Activated T-cell treated with anti-CD3 and anti-CD28 coated beads, Interleukin-2, amount 50 U/mL, for 48 hours (primary cell): ENCODE results near the gene PRLHR.

Source experiments
- DNase-seq, 2 experiments: peaks; one replicate each; pipeline ENCODE4 v3.0.0-alpha.2; 2020

The PRLHR gene

GRCh38 chr10:118586911-118587310 is 8.5 kb downstream of the PRLHR start:
- DNase-seq: no peak

DNA sequence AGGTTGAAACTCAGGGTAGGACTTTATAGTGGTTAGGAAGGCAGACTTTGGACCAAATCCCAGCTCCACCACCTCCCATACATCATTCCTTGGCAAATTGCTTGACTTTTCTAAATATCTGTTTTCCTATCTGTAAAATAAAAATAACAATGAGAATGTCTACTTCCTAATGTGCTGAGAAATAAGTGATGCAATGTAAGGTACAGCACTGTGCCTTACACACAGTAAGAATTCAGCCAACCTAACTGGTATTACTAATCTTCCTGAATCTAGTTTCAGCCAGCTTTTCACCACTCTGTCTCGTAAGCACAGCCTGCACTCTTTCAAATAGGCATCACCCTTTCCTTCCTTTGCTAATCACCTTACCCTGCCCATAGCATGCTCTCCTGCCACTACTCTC is 9.7 kb downstream of the PRLHR start:
- no peak for DNase-seq

- no peak for DNase-seq
These were observed 10.2 kb downstream of the PRLHR start for GRCh38 chr10:118585234-118585633.

GRCh38 chr10:118584181-118584954 is 11.1 kb downstream of the PRLHR start:
- DNase-seq: no peak

DNA sequence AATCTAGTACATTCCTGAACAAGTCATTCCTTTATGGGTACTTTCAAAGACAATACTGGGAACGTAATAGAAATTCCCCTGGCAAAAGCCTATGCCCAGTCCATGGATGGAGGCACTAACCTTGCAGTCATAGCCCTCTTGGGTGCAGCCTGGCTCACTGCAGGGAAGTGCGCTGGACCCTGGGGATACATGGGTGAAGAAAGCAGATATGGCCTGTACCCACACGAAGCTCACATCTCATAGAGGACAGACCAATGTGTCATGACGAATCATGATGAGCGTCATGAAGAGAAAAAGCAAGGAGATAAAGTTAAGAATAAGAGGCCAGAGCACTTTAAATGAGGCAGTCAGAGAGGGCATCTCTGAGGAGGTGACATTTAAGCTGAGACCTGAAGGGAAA is 11.8 kb downstream of the PRLHR start:
- no peak for DNase-seq

DNA sequence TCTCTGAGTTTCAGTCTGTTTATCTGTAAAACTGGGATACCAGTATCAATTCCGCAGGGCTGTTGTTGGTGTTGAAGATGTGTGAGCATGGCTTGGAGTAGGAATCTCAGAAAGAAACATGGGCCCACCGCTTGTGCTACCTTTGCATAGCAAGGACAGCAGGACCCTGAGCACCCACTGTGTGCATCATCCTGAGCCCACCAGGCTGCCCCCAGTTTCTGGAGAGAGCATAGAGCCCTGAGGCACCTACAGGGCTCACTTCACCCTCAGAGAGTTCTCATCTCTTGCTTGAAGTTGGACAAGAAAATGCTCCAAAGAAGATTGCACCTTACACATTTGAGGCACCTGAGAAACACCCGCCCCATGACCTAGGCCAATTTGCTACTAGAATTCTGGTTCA is 12.9 kb downstream of the PRLHR start:
- no peak for DNase-seq

DNA sequence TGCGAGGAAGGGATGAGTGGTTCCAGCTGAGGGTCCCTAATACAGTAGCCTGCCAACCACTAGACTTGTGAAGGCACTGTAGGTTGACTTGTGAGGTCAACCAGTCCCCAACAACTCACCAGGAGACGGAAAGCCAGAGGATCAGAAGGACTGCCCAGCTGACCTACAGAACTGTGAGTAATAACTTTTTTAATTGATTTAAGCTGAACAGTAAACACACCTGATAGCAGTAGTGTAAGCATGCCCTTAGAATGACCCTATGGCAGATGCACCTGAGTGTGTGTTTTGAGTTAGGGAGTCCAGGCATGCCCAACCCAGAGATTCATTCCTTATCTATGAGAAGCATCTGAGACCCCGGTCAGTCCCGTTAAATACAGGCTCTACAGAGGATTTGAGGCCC is 14.1 kb downstream of the PRLHR start:
- no peak for DNase-seq

GRCh38 chr10:118580702-118581101 is 14.7 kb downstream of the PRLHR start:
- no peak for DNase-seq

GRCh38 chr10:118573512-118573911 is 21.9 kb downstream of the PRLHR start:
- no peak for DNase-seq

DNA sequence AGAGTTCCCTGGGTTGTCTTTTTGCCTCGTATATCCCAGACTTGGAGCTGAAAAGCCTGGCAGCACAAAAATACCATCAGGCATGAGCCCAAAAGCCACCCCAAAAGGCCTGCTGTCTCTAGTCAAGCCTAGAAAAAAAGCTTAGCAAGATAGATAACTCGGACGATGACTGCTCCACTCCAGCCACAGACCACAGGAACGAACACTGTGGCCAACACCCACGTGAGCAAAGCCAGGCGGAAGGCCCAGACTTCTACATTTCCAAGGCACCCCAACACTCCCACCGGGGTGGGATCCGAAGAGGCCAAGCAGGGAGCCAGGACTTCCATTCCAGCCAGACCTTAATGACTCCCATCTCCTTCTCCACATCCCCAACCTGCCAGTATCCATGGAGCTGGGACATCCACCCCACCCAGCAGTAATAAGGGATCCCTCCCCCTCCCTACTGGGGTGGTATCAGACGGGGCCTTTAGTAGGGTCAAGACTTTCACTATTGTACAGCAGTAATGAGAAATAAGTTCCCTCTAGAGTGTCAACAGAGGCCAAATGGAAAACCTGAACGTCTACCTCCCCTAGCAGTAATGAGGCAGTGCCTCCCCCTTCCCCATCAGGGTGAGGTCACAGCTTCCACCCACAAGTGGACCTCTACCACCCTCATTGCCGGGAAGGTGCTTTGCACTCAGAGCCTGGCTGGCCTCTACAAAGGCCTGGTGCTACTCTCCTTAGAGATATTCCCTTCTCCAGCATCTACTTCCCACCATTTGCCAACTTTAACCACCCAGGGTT is 23.0 kb downstream of the PRLHR start:
- no peak for DNase-seq

DNA sequence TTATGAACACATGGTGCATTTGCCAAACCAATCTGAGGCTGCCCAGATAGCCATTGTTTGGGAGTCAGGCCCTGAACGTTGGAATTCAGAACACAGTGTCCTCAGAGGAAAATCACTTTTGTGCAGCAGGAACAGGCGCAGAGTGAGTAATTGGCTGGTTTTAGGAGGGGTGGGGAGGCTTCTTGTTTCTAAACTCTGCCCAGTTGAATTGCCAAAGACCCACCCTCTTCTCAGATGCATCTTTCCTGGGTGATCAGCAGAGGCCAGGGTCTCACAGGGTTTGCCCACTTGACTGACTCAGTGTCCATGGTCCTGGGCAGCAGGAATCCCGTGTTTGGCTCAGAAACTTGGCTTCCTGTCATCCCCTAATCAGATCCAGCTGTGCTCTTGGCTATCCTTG is 24.3 kb downstream of the PRLHR start:
- no peak for DNase-seq

DNA sequence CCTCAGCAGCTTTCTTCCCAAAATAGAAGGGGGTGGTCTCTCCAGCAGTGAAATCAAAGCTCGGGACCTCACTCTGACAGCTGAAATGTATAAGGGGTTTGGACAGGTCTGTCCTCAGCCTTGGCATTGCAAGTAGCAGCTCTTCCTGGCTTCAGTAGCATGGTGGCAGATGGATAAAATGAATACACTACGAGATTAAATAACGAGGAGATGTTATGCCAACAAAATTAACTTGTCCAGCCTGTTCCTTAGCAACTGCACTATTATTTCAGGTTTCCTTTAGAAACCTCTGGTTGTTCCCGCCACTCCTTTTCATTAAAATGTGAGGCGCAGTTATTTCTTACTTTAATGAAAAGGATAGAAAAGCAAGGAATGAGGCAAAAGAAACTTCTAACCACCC is 24.9 kb downstream of the PRLHR start:
- DNase-seq: no peak

GRCh38 chr10:118569882-118570252 is 25.6 kb downstream of the PRLHR start:
- DNase-seq: no peak

- no peak for DNase-seq
These were observed 26.1 kb downstream of the PRLHR start for GRCh38 chr10:118569241-118569881.

DNA sequence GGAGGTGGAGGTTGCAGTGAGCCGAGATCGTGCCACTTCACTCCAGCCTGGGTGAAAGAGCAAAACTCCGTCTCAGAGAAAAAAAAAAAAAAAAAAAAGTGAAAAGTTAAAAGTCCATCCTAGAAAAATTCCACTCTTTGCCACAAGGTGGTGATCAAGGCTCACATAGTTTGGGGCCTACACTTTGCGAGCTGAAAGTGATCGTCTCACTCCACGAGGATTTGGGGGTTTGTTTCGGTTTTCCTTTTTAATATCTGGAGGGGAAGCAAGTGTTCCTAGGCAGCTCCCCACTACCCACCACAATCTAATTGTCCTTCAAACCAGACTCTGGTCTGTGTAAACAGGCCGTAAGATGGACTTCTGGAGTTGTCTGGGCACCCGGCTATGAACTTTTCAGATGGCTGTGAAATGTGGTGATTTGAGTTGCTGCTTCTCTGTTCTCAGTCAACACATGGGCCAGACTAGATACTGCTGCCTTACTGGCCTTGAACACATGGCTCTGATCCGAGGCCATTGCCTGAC is 27.1 kb downstream of the PRLHR start:
- peak; percentile 46 to 50 for DNase-seq

DNA sequence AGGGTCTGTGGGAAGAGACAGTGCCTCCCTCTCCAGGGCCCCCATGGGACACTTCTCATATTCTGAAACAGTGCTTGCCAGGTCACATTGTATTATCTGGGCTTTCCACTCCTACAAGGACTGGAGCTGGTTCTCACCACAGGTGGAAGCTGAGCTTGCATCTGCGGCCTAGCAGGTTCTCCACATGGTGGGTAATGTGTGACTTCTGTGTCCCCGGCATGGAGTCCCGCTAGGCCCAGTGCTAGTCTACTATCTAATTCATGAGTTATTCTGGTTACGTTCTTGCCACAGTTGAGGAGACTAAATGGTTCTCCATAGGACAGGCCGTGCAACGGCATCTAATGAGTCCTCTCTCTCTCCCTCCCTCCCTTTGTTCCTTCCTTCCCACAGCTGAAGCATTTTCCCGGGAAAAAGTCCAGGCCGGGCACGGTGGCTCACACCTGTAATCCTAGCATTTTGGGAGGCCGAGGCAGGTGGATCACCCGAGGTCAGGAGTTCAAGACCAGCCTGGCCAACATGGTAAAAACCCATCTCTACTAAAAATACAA is 27.7 kb downstream of the PRLHR start:
- no peak for DNase-seq

DNA sequence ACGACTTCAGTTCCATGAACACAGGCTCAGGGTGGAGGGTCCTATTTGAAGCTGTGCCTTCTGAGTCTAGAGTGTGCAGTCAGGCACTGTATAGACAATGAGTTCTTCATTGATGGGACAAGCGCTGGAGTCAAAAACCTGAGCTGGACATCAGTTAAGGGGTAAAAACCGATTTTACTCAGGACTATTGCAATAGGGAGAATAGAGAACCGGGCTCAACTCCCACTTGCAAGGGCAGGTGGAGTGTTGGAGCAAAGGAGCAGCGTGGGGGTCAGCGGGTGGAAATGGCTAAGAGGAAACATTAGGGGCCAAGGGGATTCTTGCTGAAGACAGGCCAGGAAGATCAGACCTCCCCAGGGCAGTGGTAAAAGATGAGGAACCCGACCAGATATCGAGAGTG is 28.5 kb downstream of the PRLHR start:
- no peak for DNase-seq

GRCh38 chr10:118565301-118566075 is 30.0 kb downstream of the PRLHR start:
- no peak for DNase-seq

DNA sequence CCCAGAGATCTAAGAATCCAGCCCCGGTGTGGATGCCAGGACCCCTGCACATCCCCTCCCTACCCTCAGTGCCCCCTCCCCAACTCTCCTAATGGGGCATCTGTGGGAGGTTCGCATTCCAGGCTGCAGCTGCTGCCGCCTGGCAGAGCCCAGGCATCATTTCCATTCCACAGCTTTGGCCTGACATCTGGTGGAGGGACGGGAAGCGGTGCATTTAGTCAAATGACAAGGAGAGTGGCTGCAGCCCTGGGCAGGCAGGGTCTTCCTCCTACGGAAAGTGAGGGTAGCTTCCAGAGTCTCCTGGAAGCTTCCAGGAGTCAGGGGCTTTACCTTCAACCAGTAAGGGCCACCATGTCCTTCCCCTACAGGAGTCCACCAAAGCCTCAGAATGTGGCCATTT is 30.8 kb downstream of the PRLHR start:
- no peak for DNase-seq

- DNase-seq: no peak
These were observed 31.3 kb downstream of the PRLHR start for GRCh38 chr10:118564114-118564513.

DNA sequence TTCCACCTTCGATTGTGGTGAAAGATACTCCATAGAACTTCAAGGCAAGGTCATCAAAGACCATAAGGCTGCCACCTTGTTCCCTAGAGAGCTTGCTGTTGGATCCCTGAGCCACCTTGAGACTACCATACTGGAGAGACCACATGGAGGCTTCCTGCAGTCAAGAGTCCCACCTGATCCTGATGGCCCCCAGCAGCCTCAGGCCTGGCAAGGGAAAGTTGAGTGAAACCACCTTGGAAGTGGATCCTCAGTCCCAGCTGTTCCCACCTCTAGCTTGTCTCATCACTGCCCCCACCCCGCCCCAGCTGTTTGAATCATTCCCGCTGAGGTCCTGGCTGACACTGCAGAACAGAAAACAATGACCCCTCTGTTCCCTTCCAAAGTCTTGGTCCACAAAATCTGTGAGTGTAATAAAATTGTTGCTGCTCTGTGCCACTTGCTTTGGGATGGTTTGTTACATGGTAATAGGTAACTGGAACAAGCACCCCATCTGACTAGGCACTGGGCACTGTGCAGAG is 32.0 kb downstream of the PRLHR start:
- no peak for DNase-seq

DNA sequence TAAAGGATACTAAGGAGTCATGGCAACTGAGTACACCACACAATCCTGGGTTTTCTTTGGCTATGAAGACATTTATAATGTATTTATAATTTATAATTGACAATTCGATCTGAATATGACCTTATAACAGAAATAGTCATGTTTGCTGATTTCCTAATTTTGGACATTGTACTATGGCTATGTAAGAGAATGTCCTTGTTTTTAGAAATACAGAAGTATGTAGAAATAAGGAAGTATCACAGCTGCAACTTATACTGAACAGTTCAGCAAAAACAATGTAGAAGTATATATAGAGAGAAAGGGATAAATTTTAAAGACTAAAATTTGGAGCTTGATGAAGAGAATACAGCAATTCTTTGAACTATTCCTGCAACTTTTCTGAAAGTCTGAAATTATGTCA is 32.6 kb downstream of the PRLHR start:
- DNase-seq: no peak
